GM18951 (cell line): Measurements from ENCODE around the gene ADRA2B.

Source experiments
- POLR2A ChIP-seq: IDR thresholded peaks from 4 replicates; pipeline ENCODE4 v1.6.1; 2011; ENCODE audit warnings: mild to moderate bottlenecking; ENCODE audit not compliant: insufficient read length, insufficient read depth; ENCODE audit errors: extremely low read depth
- in situ Hi-C: fragments of 300-500 bp; cut with MboI; formaldehyde crosslinking; loops from one replicate; pipeline ENCODE4 v1.12.0; 2022; ENCODE audit warnings: low sequenced_read_pairs, mixed read lengths, inconsistent platforms; ENCODE audit not compliant: unreplicated experiment

Gene ADRA2B

GRCh38 chr2:96114903-96115581 is 1.3 kb downstream of the ADRA2B start:
- in situ Hi-C loops = loop anchor here (10.0 kb wide), 1 partner anchor 110 kb away; no protein-coding TSS in a partner anchor
- TF ChIP-seq POLR2A = no peak

DNA sequence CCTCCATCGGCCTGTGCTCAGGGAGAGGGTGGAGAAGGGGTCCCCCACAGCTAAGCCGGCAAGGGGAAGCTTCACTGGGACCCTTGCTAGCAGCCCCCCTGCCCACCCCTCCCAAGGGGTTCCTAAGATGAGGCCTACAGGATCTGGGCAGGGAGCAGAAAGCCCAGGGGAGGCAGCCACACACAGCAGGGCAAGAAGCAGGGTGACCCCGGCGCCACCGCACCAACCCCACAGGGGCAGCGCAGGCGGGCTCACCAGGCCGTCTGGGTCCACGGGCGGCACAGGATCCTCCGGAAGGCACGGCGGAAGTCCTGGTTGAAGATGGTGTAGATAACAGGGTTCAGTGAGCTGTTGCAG is 1.8 kb downstream of the ADRA2B start:
- in situ Hi-C loops = loop anchor here (10.0 kb wide), 1 partner anchor 110 kb away; no protein-coding TSS in a partner anchor
- TF ChIP-seq POLR2A = no peak

- no peak for TF ChIP-seq POLR2A
- in situ Hi-C loops = loop anchor here (10.0 kb wide), 1 partner anchor 109 kb away; no protein-coding TSS in a partner anchor
These were observed 2.4 kb downstream of the ADRA2B start for GRCh38 chr2:96113951-96114350.

DNA sequence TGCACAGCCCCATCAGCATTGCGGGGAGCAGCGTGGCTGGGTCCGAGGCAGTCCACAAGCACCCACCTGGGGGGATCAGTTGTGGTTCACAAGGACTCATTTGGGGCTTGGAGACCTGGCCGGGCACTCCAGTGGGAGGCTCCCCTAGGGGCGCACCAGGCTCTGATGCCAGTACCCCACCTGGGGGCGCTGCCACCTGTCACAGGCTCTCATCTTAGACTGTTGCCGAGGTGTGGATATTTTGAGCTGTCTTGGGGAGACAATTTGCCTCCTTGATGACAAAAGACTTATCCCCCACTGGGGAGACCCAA is 3.0 kb downstream of the ADRA2B start:
- TF ChIP-seq POLR2A = no peak
- in situ Hi-C loops = loop anchor here (10.0 kb wide), 1 partner anchor 109 kb away; no protein-coding TSS in a partner anchor

- TF ChIP-seq POLR2A = no peak
- in situ Hi-C loops = loop anchor here (10.0 kb wide), 1 partner anchor 108 kb away; no protein-coding TSS in a partner anchor
These were observed 3.6 kb downstream of the ADRA2B start for GRCh38 chr2:96112501-96113366.

DNA sequence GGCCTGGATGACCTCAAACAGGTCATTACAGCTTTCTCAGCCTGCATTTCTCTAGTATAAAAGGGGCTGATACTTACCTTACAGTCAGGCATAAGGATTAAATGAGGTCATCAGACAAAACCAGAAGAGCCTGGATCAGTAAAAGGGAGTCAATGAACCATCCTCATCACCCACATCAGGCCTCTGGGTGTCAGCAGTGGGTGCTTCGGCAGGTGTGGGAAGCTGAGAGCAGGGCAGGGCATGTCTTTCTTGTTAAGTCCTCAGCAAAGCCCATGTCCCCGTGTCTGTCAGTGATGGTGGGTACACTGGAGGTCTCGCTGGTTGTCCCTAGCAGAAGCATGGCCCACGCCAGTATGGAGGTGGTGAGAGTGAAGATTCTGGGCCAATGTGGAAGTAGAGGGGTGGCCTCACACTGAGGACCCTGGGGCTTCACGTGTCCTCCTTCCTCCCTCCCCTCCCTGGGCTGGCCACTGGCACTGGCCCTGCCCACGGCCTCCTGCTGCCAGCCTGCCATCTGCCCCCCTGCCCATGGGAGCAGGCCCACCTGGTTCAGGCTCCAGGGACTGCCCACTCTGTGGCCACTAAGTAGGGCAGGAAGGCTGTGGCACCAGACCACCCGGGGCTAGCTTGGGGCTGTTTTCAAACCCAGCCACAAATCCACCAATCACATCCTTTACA is 4.4 kb downstream of the ADRA2B start:
- TF ChIP-seq POLR2A = no peak
- in situ Hi-C loops = loop anchor here (10.0 kb wide), 1 partner anchor 107 kb away; no protein-coding TSS in a partner anchor

DNA sequence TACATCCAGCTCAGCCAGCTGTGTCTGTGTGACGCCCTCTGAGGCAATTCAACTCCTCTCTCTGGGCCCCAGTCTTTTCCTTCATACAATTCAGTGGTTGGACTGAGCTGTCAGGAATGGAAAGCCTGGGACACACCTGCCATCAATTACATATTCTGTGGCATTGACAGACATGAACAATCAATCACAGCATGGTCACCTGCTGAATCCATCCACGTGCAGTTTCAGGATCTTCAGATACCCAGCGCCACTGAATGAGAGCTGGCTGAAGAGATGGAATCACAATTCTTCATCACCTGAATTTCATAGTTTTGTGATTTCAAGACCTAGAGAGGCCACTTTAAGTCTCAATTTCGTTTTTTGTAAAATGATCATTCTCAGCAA is 5.1 kb downstream of the ADRA2B start:
- TF ChIP-seq POLR2A = no peak
- in situ Hi-C loops = loop anchor here (10.0 kb wide), 1 partner anchor 106 kb away; no protein-coding TSS in a partner anchor

GRCh38 chr2:96110621-96111256 is 5.6 kb downstream of the ADRA2B start:
- TF ChIP-seq POLR2A = no peak
- in situ Hi-C loops = loop anchor here (10.0 kb wide), 1 partner anchor 106 kb away; no protein-coding TSS in a partner anchor

DNA sequence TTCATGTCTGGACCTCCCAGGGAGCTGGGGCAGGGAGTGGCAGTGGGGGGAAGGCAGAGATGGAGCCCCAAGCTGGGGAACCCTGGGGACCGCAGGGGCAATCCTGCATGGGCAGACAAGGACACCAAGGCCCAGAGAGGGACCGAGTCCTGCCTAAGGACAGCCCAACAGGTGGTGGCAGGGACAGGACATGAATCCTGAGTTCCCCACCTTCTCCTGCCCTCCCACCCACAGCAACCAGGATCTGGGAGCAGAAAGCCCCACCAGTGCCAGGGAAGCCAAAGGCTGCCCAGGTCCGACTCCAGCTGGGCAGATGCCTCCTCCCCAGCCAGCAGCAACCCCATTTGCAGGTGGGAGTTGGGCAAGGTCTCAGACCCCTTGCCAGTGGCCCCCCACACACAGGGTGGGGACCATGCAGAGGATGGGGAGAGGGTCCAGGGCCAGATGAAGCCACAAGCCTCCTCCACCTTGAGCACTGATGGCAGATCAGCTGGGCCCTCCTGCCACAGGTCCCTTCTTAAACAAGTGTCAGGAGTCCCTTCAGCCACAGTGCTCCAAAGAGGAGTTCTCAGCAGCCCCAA is 6.3 kb downstream of the ADRA2B start:
- in situ Hi-C loops = loop anchor here (10.0 kb wide), 1 partner anchor 105 kb away; no protein-coding TSS in a partner anchor
- no peak for TF ChIP-seq POLR2A

- TF ChIP-seq POLR2A = no peak
- in situ Hi-C loops = no loop called here
These were observed 7.0 kb downstream of the ADRA2B start for GRCh38 chr2:96109361-96109680.

- no peak for TF ChIP-seq POLR2A
- in situ Hi-C loops = no loop called here
These were observed 7.6 kb downstream of the ADRA2B start for GRCh38 chr2:96108541-96109360.

- TF ChIP-seq POLR2A = no peak
- in situ Hi-C loops = no loop called here
These were observed 8.2 kb downstream of the ADRA2B start for GRCh38 chr2:96108151-96108540.
